H1 (cell line): ENCODE data around the gene TAP2. TPM values are rescaled to one million over a fixed set of nuclear protein-coding genes. Genes with fewer than 3 reads are reported as not detected.

Source experiments
- CTCF ChIA-PET: fragments of 300-600 bp; sonication (Branson Sonifier 250); formaldehyde crosslinking; loops from one replicate; lab custom pipeline; 2021; ENCODE audit not compliant: partially characterized antibody; lab: Charles Lee
- POLR2A ChIA-PET: fragments of 300-600 bp; sonication (Branson Sonifier 250); formaldehyde crosslinking; loops from one replicate; lab custom pipeline; 2021; ENCODE audit warnings: inconsistent platforms; ENCODE audit not compliant: partially characterized antibody; lab: Charles Lee
- DNase-seq, 2 experiments: peaks; one replicate each; pipeline versions ENCODE4 v3.0.0 to v3.0.0-alpha.2; 2010 to 2022; ENCODE audit warnings: low spot score in 2 of 2, low read depth in 1 of 2, mixed read lengths in 1 of 2
- FAIRE-seq: peaks from 2 replicates; lab custom pipeline; 2011; peaks lifted over from hg19 to GRCh38; lab: Jason Lieb, UNC
- H2AFZ ChIP-seq: 2 replicates; pipeline ENCODE4 v1.8.1; 2012; ENCODE audit warnings: low read length, inconsistent platforms
- H2AK5ac ChIP-seq: 2 replicates; pipeline ENCODE4 v1.6.1; 2013; ENCODE audit warnings: low read depth, low read length
- H2BK120ac ChIP-seq: replicated peaks from 2 replicates; pipeline ENCODE3; 2013; ENCODE audit warnings: low read depth, low read length, inconsistent platforms
- H2BK12ac ChIP-seq: 2 replicates; pipeline ENCODE4 v1.6.1; 2013; ENCODE audit warnings: low read depth, low read length
- H2BK15ac ChIP-seq: 2 replicates; pipeline ENCODE4 v1.6.1; 2013; ENCODE audit warnings: low read length
- H2BK20ac ChIP-seq: 2 replicates; pipeline ENCODE4 v1.6.1; 2013; ENCODE audit warnings: low read length
- H2BK5ac ChIP-seq: 2 replicates; pipeline ENCODE4 v1.6.1; 2013; ENCODE audit warnings: low read depth, low read length
- H3K14ac ChIP-seq: 2 replicates; pipeline ENCODE4 v1.6.1; 2013; ENCODE audit warnings: inconsistent platforms; ENCODE audit not compliant: insufficient read length
- H3K18ac ChIP-seq: 2 replicates; pipeline ENCODE4 v1.6.1; 2013; ENCODE audit warnings: low read length; ENCODE audit errors: extremely low read depth
- H3K23ac ChIP-seq: 2 replicates; pipeline ENCODE4 v1.6.1; 2013; ENCODE audit warnings: inconsistent platforms; ENCODE audit not compliant: insufficient read length
- H3K23me2 ChIP-seq: 2 replicates; pipeline ENCODE4 v1.6.1; 2013; ENCODE audit warnings: low read depth, low read length
- H3K27ac ChIP-seq: 2 replicates; pipeline ENCODE4 v1.6.1; 2011; ENCODE audit warnings: low read depth, low read length, inconsistent platforms
- H3K27me3 ChIP-seq, 4 experiments: replicated peaks in 1 of 4; 1 replicate in 1 of 4; 2 replicates in 3 of 4; pipeline versions ENCODE4 v1.6.1 to v1.8.1; 2011 to 2013; ENCODE audit warnings: low read length in 3 of 4, mild to moderate bottlenecking in 3 of 4, inconsistent platforms in 2 of 4, mixed read lengths in 2 of 4, moderate library complexity in 1 of 4; ENCODE audit not compliant: control insufficient read depth in 3 of 4, insufficient read depth in 3 of 4; ENCODE audit errors: extremely low read depth in 1 of 4
- H3K36me3 ChIP-seq, 4 experiments: 2 replicates each; pipeline versions ENCODE4 v1.6.1 to v1.8.1; 2011 to 2013; ENCODE audit warnings: mild to moderate bottlenecking in 4 of 4, low read length in 3 of 4, moderate library complexity in 2 of 4, control low read depth in 1 of 4, inconsistent platforms in 1 of 4; ENCODE audit not compliant: insufficient read depth in 4 of 4, control insufficient read depth in 2 of 4
- H3K4ac ChIP-seq: replicated peaks from 2 replicates; pipeline ENCODE3; 2013; ENCODE audit warnings: low read length, low read depth, mixed read lengths, inconsistent platforms; ENCODE audit not compliant: insufficient read length
- H3K4me1 ChIP-seq, 4 experiments: replicated peaks in 1 of 4; 1 replicate in 1 of 4; 2 replicates in 3 of 4; pipeline versions ENCODE4 v1.6.1 to v1.8.1; 2011 to 2013; ENCODE audit warnings: low read length in 3 of 4, inconsistent platforms in 2 of 4, mixed read lengths in 1 of 4; ENCODE audit not compliant: insufficient read depth in 4 of 4, control insufficient read depth in 3 of 4
- H3K4me2 ChIP-seq, 2 experiments: 2 replicates each; pipeline versions ENCODE4 v1.6.1 to v1.8.1; 2011 to 2013; ENCODE audit warnings: low read depth in 2 of 2, low read length in 2 of 2, control low read depth in 1 of 2, inconsistent platforms in 1 of 2, mild to moderate bottlenecking in 1 of 2; ENCODE audit not compliant: insufficient read depth in 1 of 2
- H3K4me3 ChIP-seq, 4 experiments: fragments of 200-600, 300-600 bp in 1 of 4; sonication (generic), shearing (Covaris generic), sonication (Bioruptor Twin) in 1 of 4; 2 replicates each; pipeline versions ENCODE4 v1.5.1 to v1.8.1; 2011 to 2016; ENCODE audit warnings: low read length in 4 of 4, low read depth in 3 of 4, control low read depth in 2 of 4, inconsistent platforms in 2 of 4, mild to moderate bottlenecking in 2 of 4, mixed read lengths in 1 of 4, moderate library complexity in 1 of 4; ENCODE audit not compliant: insufficient read depth in 2 of 4; ENCODE audit errors: extremely low read depth in 1 of 4
- H3K56ac ChIP-seq: replicated peaks from 2 replicates; pipeline ENCODE3; 2013; ENCODE audit warnings: low read depth, mild to moderate bottlenecking, mixed read lengths, low read length, inconsistent platforms; ENCODE audit not compliant: insufficient read length
- H3K79me1 ChIP-seq: 2 replicates; pipeline ENCODE4 v1.6.1; 2013; ENCODE audit warnings: low read depth, low read length, control low read depth
- H3K79me2 ChIP-seq, 2 experiments: 2 replicates each; pipeline versions ENCODE4 v1.6.1 to v1.8.1; 2012 to 2013; ENCODE audit warnings: low read length in 2 of 2, mild to moderate bottlenecking in 2 of 2, inconsistent platforms in 1 of 2; ENCODE audit not compliant: insufficient read depth in 2 of 2, control insufficient read depth in 1 of 2
- H3K9ac ChIP-seq, 4 experiments: replicated peaks in 1 of 4; 1 replicate in 1 of 4; 2 replicates in 3 of 4; pipeline versions ENCODE4 v1.6.1 to v1.8.1; 2011 to 2013; ENCODE audit warnings: low read depth in 3 of 4, low read length in 3 of 4, control low read depth in 2 of 4, mild to moderate bottlenecking in 2 of 4, moderate library complexity in 2 of 4, inconsistent platforms in 1 of 4; ENCODE audit errors: extremely low read depth in 1 of 4
- H3K9me3 ChIP-seq, 2 experiments: 2 replicates each; pipeline versions ENCODE4 v1.6.1 to v1.8.1; 2012 to 2013; ENCODE audit warnings: mild to moderate bottlenecking in 2 of 2, moderate library complexity in 2 of 2, control low read depth in 1 of 2, inconsistent platforms in 1 of 2, low read depth in 1 of 2, low read length in 1 of 2, mixed read lengths in 1 of 2; ENCODE audit not compliant: insufficient read depth in 2 of 2
- H4K20me1 ChIP-seq, 2 experiments: replicated peaks in 1 of 2; 2 replicates each; pipeline versions ENCODE3 to v1.8.1; 2011 to 2013; ENCODE audit warnings: inconsistent platforms in 2 of 2, low read length in 2 of 2, mild to moderate bottlenecking in 1 of 2; ENCODE audit not compliant: insufficient read depth in 2 of 2, control insufficient read depth in 1 of 2
- H4K5ac ChIP-seq: 2 replicates; pipeline ENCODE4 v1.6.1; 2013; ENCODE audit warnings: low read length, low read depth, mixed read lengths, inconsistent platforms; ENCODE audit not compliant: insufficient read length
- H4K8ac ChIP-seq: 2 replicates; pipeline ENCODE4 v1.8.0; 2013; ENCODE audit warnings: mild to moderate bottlenecking, moderate library complexity, low read length, inconsistent platforms; ENCODE audit not compliant: insufficient read depth; ENCODE audit errors: extremely low read depth
- H4K91ac ChIP-seq: replicated peaks from 2 replicates; pipeline ENCODE3; 2013; ENCODE audit warnings: low read length, mixed read lengths, inconsistent platforms; ENCODE audit not compliant: insufficient read length
- CBX8 ChIP-seq: fragments of 300-800, 300-1000 bp; sonication (generic); IDR thresholded peaks from 2 replicates; pipeline ENCODE4 v1.7.1; 2016; ENCODE audit warnings: low read depth, low read length, borderline replicate concordance
- E2F6 ChIP-seq: IDR thresholded peaks from 2 replicates; pipeline ENCODE4 v1.6.1; 2012; ENCODE audit warnings: inconsistent platforms
- HDAC6 ChIP-seq: IDR thresholded peaks from one replicate; pipeline ENCODE4 v1.7.1; 2012; ENCODE audit warnings: low read depth, mild to moderate bottlenecking, inconsistent platforms, low read length, moderate library complexity
- JUND ChIP-seq: IDR thresholded peaks from 2 replicates; pipeline ENCODE4 v1.6.1; 2011; ENCODE audit warnings: mild to moderate bottlenecking, improper control_type of control experiment, low read length
- NANOG ChIP-seq: IDR thresholded peaks from 2 replicates; pipeline ENCODE4 v1.6.1; 2011; ENCODE audit warnings: low read length, low read depth, mild to moderate bottlenecking, inconsistent platforms; ENCODE audit not compliant: insufficient read depth, poor library complexity, severe bottlenecking
- SIRT6 ChIP-seq: IDR thresholded peaks from one replicate; pipeline ENCODE4 v1.7.1; 2012; ENCODE audit warnings: low read length, inconsistent platforms
- SP2 ChIP-seq: IDR thresholded peaks from 2 replicates; pipeline ENCODE4 v1.6.1; 2012; ENCODE audit warnings: mild to moderate bottlenecking, low read length, inconsistent platforms
- SP4 ChIP-seq: IDR thresholded peaks from 2 replicates; pipeline ENCODE4 v1.6.1; 2012; ENCODE audit warnings: low read length, inconsistent platforms
- WGBS, 2 experiments: shearing (Covaris generic) in 1 of 2; methylation state at CpG; one replicate each; pipeline versions ENCODE4 v1.1.6 to v1.1.7; 2013 to 2015; ENCODE audit warnings: low lambda C conversion rate in 2 of 2, mixed read lengths in 2 of 2, inconsistent platforms in 1 of 2, low coverage in 1 of 2, missing lambda C conversion rate in 1 of 2; ENCODE audit not compliant: insufficient replicate concordance in 2 of 2, insufficient coverage in 1 of 2, insufficient read length in 1 of 2; ENCODE audit errors: extremely low coverage in 1 of 2, missing lambda C conversion rate in 1 of 2; 5-methylcytosine and 5-hydroxymethylcytosine counted together
- polyA plus RNA-seq, 7 experiments: library from polyadenylated mRNA; depleted of rRNA in 3 of 7; stranded (reverse) in 5 of 7; unstranded in 2 of 7; fragments of >200 nt in 5 of 7; fragments of 200-250 nt in 2 of 7; gene quantifications; 1 replicate in 5 of 7; 2 replicates in 1 of 7; 4 replicates in 1 of 7; pipeline versions ENCODE4 v1.2.1 to v1.2.3, GENCODE V29; 2011 to 2013; ENCODE audit warnings: missing spikeins in 2 of 7, mixed read lengths in 2 of 7
- total RNA-seq: library from RNA; stranded (reverse); fragmentation: NEBNext Ultra II Directional; extraction: Animal tissue kit (Norgen Biotek cat#: 25700); gene quantifications from 2 replicates; pipeline ENCODE4 v1.2.1, GENCODE V29; 2021

The TAP2 gene
- total and polyA plus RNA-seq, 2 of the 8 experiments (the other 6 are each of a cell fraction or from before 2014, with no cell fraction given), result 11.3 to 27.2 TPM

- no peak for DNase-seq
- TF ChIP-seq SP2 (no peak), E2F6 (no peak), HDAC6 (no peak), NANOG (no peak), CBX8 (no peak), JUND (no peak), SP4 (no peak), SIRT6 (no peak)
Measured at GRCh38 chr6:32815115-32815514, 23.4 kb downstream of the TAP2 start.

More at GRCh38 chr6:32815115-32815514, 23.4 kb downstream of the TAP2 start:
- no peaks in the 10 kb centered on the region for H3K79me2 ChIP-seq
- ChIA-PET POLR2A (no interaction called here), CTCF (interaction anchor here (1.6 kb wide), 1 partner anchor 53 kb away, joined by 8 read pairs; no protein-coding TSS in a partner anchor)
- no peak overlapping the region for H2AK5ac ChIP-seq
- no peak overlapping the region for H3K4me3 ChIP-seq
- H3K27me3 ChIP-seq, result no peaks in the 10 kb centered on the region
- no peaks in the 10 kb centered on the region for H3K23me2 ChIP-seq
- H4K20me1 ChIP-seq, result no peaks in the 10 kb centered on the region
- no peak overlapping the region for H3K4me2 ChIP-seq
- H3K56ac ChIP-seq, result no peak overlapping the region
- no peaks in the 10 kb centered on the region for H3K79me1 ChIP-seq
- no peak overlapping the region for H3K18ac ChIP-seq
- H3K27ac ChIP-seq, result no peak overlapping the region
- no peak overlapping the region for H4K5ac ChIP-seq
- H4K91ac ChIP-seq, result no peak overlapping the region
- 87% methylated on average over 5 of the region's 5 CpGs; no CpG with 5 or more reads in 1 of the 2 experiments for WGBS, 2 experiments
- H2BK5ac ChIP-seq, result no peak overlapping the region
- no peak overlapping the region for H2AFZ ChIP-seq
- no peak overlapping the region for H2BK15ac ChIP-seq
- H2BK12ac ChIP-seq, result no peak overlapping the region
- H3K14ac ChIP-seq, result no peak overlapping the region
- no peak for FAIRE-seq
- H3K9ac ChIP-seq, result no peak overlapping the region
- H3K9me3 ChIP-seq, result no peaks in the 10 kb centered on the region
- H2BK120ac ChIP-seq, result no peak overlapping the region
- no peak overlapping the region for H3K23ac ChIP-seq
- H3K4me1 ChIP-seq, result no peaks in the 10 kb centered on the region
- H4K8ac ChIP-seq, result no peak overlapping the region
- no peak overlapping the region for H3K4ac ChIP-seq
- no peaks in the 10 kb centered on the region for H3K36me3 ChIP-seq
- no peak overlapping the region for H2BK20ac ChIP-seq
